GM18951 (cell line): ENCODE results near the gene RBP5.

Experiments used
- POLR2A ChIP-seq: IDR thresholded peaks from 4 replicates; pipeline ENCODE4 v1.6.1; 2011; ENCODE audit warnings: mild to moderate bottlenecking; ENCODE audit not compliant: insufficient read length, insufficient read depth; ENCODE audit errors: extremely low read depth
- in situ Hi-C: fragments of 300-500 bp; cut with MboI; formaldehyde crosslinking; loops from one replicate; pipeline ENCODE4 v1.12.0; 2022; ENCODE audit warnings: low sequenced_read_pairs, mixed read lengths, inconsistent platforms; ENCODE audit not compliant: unreplicated experiment

Gene RBP5

DNA sequence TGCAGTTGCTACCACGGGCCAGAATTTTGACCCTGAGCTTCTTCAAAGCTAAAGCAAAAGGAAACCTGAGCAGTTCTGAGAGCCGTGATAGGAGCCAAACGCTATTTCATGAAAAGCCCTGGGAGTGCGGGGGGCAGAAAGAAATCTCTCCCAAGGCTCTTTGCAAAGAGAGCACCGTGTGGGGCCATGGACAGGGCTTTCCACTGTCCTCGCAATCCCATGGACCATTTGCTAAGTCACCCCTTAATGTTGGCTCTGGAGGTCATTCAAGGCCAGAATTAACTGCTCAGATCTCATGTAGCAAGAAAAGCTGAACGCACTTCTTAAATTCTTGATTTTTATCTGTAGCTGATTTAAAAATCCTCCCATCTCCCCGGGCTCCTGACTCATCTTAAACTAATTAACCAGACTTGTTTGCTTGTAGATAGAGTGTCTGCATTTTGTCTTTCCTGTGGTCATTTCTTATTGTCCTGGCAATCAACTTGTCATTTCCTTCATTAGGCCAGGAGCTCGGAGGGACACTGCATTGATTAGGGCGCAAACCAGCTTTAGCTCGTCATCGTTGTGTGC lies 26.3 kb upstream of the RBP5 start:
- TF ChIP-seq POLR2A, result no peak
- in situ Hi-C loops, result no loop called here

- no peak for TF ChIP-seq POLR2A
- in situ Hi-C loops, result no loop called here
These were observed 25.4 kb upstream of the RBP5 start for GRCh38 chr12:7154042-7154441.

GRCh38 chr12:7152818-7153217 lies 24.1 kb upstream of the RBP5 start:
- in situ Hi-C loops, result no loop called here
- TF ChIP-seq POLR2A, result no peak

GRCh38 chr12:7151532-7151931 lies 22.8 kb upstream of the RBP5 start:
- in situ Hi-C loops, result no loop called here
- TF ChIP-seq POLR2A, result no peak

DNA sequence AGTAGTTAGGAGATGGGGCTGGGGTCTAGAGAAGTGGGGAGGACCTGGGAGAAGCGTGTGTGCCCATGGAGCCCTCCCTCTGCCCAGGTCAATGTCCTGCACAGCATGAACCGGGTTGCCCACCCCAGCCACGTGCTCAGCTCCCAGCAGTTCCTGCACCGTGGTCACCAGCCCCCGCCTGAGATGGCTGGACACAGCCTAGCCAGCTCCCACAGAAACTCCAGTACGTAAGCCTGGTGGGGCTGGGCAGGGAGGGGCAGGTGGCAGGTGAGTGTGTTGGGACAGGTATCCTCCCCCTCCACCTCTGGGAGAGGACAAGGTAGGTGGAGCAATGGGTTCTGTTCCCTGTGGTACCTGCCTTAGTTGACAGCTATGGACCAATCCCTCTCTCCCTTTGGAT lies 22.2 kb upstream of the RBP5 start:
- in situ Hi-C loops, result no loop called here

GRCh38 chr12:7150356-7150755 lies 21.7 kb upstream of the RBP5 start:
- TF ChIP-seq POLR2A, result no peak
- in situ Hi-C loops, result no loop called here

More for the DNA sequence above, 22.2 kb upstream of the RBP5 start:
- TF ChIP-seq POLR2A, result no peak

- in situ Hi-C loops, result no loop called here
- no peak for TF ChIP-seq POLR2A
These were observed 18.2 kb upstream of the RBP5 start for GRCh38 chr12:7146906-7147305.

GRCh38 chr12:7146228-7146627 lies 17.5 kb upstream of the RBP5 start:
- in situ Hi-C loops, result no loop called here
- no peak for TF ChIP-seq POLR2A

DNA sequence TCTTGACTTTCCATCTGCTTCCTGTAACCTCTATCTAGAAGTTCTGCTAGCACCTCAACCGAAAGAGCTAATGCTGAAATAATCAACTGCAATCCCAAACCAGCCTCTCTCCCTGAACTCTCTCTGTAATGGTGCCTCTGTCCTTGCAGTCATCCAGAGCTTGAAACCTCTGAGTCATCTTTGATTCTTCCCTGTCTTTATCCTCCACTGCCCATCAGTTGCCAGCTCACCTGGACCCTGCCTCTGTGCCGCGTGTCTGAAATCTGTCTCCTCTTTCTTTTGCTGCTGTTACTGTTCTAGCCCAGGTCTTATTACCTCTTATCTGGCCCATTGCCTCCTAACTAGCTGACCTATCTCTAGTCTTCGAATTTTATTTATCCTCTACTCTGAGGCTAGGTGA lies 17.0 kb upstream of the RBP5 start:
- in situ Hi-C loops, result no loop called here
- no peak for TF ChIP-seq POLR2A

DNA sequence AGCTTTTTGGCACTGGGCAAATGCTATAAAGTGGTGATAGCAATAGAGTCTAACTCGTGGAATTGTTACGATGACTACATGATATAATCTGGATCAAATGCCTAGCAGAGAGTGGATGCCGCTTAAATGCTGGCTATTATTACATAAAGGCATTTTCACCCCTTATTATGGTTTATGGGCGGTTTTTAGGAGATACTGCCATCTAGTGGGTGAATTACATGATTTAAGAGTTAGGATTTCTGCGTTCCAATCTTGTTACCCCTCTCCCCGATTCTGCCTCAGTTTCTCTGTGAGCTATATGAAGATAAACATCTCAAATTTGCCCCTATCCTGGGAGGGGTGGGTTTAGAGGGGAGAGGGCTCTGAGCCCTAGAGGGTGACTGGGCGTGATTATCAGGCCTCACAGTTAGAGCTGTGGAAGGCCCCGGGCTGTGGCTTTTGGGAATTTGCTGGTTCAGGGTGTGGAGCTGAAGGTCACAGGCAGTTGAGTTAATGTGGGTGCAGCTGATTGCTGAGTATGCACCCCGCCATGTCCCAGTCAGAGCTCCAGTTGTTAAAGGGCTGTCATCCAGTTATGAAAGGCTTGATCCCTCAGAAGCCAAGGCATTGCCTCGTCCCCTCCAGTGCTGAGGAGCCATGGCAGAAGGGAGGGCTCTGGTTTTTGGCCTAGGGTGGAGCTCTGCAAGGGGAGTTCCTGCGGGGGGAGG lies 15.9 kb upstream of the RBP5 start:
- TF ChIP-seq POLR2A, result no peak
- in situ Hi-C loops, result no loop called here

DNA sequence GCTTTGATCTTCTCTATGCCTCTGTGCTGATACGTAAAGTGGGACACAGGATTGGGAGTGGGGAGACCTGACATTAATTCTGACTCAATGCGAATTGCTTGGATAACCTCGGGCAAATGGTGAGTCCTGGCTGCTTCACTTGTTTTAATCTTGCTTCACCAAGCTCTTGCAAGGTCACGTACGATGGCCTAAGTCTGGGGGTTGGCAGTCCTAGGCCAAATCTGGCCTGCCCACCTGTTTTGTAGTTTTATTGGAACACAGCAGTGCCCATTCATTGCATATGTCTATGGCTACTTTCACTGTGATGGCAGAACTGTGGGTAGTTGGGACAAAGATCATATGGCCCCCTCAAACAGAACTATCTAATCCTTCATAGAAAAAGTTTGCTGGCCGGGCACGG lies 14.9 kb upstream of the RBP5 start:
- in situ Hi-C loops, result no loop called here
- no peak for TF ChIP-seq POLR2A

- TF ChIP-seq POLR2A, result no peak
- in situ Hi-C loops, result no loop called here
These were observed 14.2 kb upstream of the RBP5 start for GRCh38 chr12:7142809-7143465.

DNA sequence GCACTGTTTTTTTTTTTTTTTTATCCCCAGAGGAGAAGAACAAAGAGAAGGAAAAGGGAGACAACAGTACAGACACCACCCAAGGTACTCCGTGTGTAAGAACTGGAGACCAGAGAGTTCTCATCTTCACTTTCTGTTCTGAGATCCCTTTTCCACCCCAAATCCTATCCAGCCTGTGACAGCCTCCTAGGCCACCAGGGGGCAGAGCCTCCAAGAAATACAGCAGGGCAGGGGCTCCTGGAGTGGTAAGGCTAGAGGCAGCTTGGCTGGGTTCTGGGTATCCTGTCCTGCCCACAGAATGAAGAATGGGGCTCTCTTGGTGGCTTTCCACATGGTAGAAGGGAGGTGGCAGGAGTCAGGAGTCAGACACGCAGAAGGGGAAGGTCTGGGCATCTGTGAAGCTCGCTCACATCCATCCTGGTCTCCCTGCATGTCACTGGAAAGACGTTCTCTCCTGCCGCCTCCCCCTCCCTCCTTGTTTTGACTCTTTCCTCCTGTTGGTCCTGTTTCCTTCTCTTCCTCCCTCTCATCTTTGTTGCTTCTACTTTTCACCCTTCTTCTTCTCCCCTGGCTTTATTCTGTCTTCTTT lies 13.5 kb upstream of the RBP5 start:
- in situ Hi-C loops, result no loop called here

More for the DNA sequence above, 13.5 kb upstream of the RBP5 start:
- no peak for TF ChIP-seq POLR2A
